Measurements from ENCODE around the gene ATP2C2. TPM values are rescaled to one million over a fixed set of nuclear protein-coding genes. Genes with fewer than 3 reads are reported as not detected.

ATP2C2 gene
- total and polyA plus RNA-seq, 9 of the 15 experiments (the other 6 are each of a cell fraction or from before 2014, with no cell fraction given): 0.75 TPM; not detected in 8

DNA sequence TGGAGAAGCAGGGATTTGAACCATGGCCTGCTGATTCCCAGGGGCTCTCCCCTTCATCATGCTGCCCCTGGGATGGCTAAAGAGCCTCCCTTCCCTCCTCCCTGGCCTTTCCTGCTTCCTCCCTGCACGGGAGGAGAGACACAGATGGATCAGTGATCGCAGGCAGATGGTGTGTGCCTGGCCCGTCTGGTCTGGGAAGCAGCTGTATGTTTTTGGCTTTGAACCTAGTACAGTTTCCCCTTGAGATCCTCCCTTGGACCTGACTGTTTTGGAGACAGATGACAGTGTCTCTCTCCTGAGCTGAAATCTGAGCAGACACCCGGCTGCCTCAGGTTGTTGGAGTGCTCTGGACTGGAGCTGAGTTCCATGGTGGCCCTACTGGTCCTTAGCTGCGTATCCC, 29.0 kb upstream of the ATP2C2 start:
- DNase-seq (ENCODE audit: extremely low read depth in 1 of 4, low spot score in 3 of 4) (no peak), FAIRE-seq (no peak), ATAC-seq (no peak; the same call in 2 of the 3 replicates)
- Histone ChIP-seq H3K4me2 (ENCODE audit: insufficient read depth, low read length) (no peak overlapping the region), H2AFZ (ENCODE audit: low read depth, low read length) (no peak overlapping the region), H3K27me3 (ENCODE audit: control insufficient read depth in 2 of 2, insufficient read depth in 2 of 2, low read length in 2 of 2) (peaks cover 39 to 51% of the 10 kb centered on the region in 2 experiments), H3K79me2 (ENCODE audit: control insufficient read depth, insufficient read depth, low read length) (no peaks in the 10 kb centered on the region), H3K9me1 (ENCODE audit: control insufficient read depth, insufficient read depth, low read length) (no peaks in the 10 kb centered on the region), H3K9ac (ENCODE audit: insufficient read depth in 1 of 2, low read depth in 2 of 2, low read length in 2 of 2) (no peak overlapping the region), H3K4me3 (no peak overlapping the region), H4K20me1 (replicated peaks; ENCODE audit: control insufficient read depth, insufficient read depth, low read length) (peaks cover 2% of the 10 kb centered on the region; the same call in 1 of the 2 replicates), H3K4me1 (replicated peaks in 1 of 2; ENCODE audit: control insufficient read depth in 2 of 2, insufficient read depth in 2 of 2, low read length in 2 of 2) (no peaks in the 10 kb centered on the region), H3K9me3 (replicated peaks; ENCODE audit: control insufficient read depth, insufficient read depth, low read depth, low read length) (no peaks in the 10 kb centered on the region; the same call in 1 of the 2 replicates), H3K36me3 (ENCODE audit: control insufficient read depth, insufficient read depth, low read length) (no peaks in the 10 kb centered on the region), H3K27ac (ENCODE audit: extremely low read depth, low read depth, low read length) (no peak overlapping the region)
- no TSS peak for BruUV-seq (replicated peaks)
- ChIA-PET POLR2A (no interaction called here), CTCF (ENCODE audit: low intra/inter-chr PET ratio) (no interaction called here)
- intact Hi-C loops (cut with micrococcal nuclease) (no loop called here), in situ Hi-C loops (cut with MboI) (no loop called here)
- 0% methylated on average over 5 of the region's 5 CpGs for WGBS (ENCODE audit: insufficient coverage, low coverage, missing lambda C conversion rate)
- no peak for TF ChIP-seq MCM5 (IDR thresholded peaks at IDR 0.05; ENCODE audit: low read depth)

DNA sequence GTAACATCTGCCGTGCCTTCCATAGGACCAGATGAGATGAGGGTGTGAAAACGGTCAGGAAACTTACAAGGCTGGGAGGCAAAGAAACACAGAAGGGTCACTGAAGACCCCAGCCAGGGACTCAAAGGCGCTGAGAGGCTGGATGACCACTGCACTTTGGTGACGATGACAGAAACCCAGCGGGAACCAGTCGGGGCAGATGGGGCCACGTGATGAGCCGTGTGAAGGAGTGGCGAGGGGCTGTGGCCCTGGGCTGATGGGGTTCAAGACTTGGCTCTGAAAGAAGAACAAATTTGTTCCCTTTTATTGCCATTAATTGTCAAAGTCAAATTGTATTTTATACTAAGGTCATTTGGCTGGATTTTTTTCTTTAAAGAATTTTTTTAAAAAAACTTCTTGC, 28.6 kb upstream of the ATP2C2 start:
- no peak for ATAC-seq
- H3K4me1 ChIP-seq (replicated peaks in 1 of 2; ENCODE audit: control insufficient read depth in 2 of 2, insufficient read depth in 2 of 2, low read length in 2 of 2): no peaks in the 10 kb centered on the region
- ChIA-PET POLR2A (no interaction called here), CTCF (ENCODE audit: low intra/inter-chr PET ratio) (no interaction called here)
- TF ChIP-seq USF2 (CRISPR knock-in tag; IDR thresholded peaks at IDR 0.05): 0 out of 2 replicates have a peak, but pooled peaks have one; percentile 13
- no peak for TF ChIP-seq BMI1 (IDR thresholded peaks at IDR 0.05; ENCODE audit: low read length)
- FAIRE-seq: no peak
- H3K27ac ChIP-seq (ENCODE audit: extremely low read depth, low read depth, low read length): no peak overlapping the region
- H3K4me2 ChIP-seq (ENCODE audit: insufficient read depth, low read length): no peak overlapping the region
- no peaks in the 10 kb centered on the region; the same call in 1 of the 2 replicates for H3K9me3 ChIP-seq (replicated peaks; ENCODE audit: control insufficient read depth, insufficient read depth, low read depth, low read length)
- no peak overlapping the region for H3K9ac ChIP-seq (ENCODE audit: insufficient read depth in 1 of 2, low read depth in 2 of 2, low read length in 2 of 2)
- intact Hi-C loops (cut with micrococcal nuclease): no loop called here
- H4K20me1 ChIP-seq (replicated peaks; ENCODE audit: control insufficient read depth, insufficient read depth, low read length): peaks cover 2% of the 10 kb centered on the region; the same call in 1 of the 2 replicates
- no peaks in the 10 kb centered on the region for H3K36me3 ChIP-seq (ENCODE audit: control insufficient read depth, insufficient read depth, low read length)
- no peak for DNase-seq (ENCODE audit: extremely low read depth in 1 of 4, low spot score in 3 of 4)
- H3K4me3 ChIP-seq: no peak overlapping the region
- under 1% methylated on average over 9 of the region's 9 CpGs for WGBS (ENCODE audit: insufficient coverage, low coverage, missing lambda C conversion rate)
- BruUV-seq (replicated peaks): no TSS peak
- H3K9me1 ChIP-seq (ENCODE audit: control insufficient read depth, insufficient read depth, low read length): no peaks in the 10 kb centered on the region
- in situ Hi-C loops (cut with MboI): no loop called here
- no peak overlapping the region for H2AFZ ChIP-seq (ENCODE audit: low read depth, low read length)
- peaks cover 43 to 54% of the 10 kb centered on the region in 2 experiments for H3K27me3 ChIP-seq (ENCODE audit: control insufficient read depth in 2 of 2, insufficient read depth in 2 of 2, low read length in 2 of 2)
- no peaks in the 10 kb centered on the region for H3K79me2 ChIP-seq (ENCODE audit: control insufficient read depth, insufficient read depth, low read length)

All from K562 (cell line).